ENCODE data around the gene PHF24.
A peak's percentile ranks its signal among the peaks of the same experiment; 100 is the strongest.
"Not testable (repeated sequence)": the region's sequence is repeated elsewhere in the genome, so short reads cannot be mapped to it uniquely, and the experiment has no call there.

The PHF24 gene

DNA sequence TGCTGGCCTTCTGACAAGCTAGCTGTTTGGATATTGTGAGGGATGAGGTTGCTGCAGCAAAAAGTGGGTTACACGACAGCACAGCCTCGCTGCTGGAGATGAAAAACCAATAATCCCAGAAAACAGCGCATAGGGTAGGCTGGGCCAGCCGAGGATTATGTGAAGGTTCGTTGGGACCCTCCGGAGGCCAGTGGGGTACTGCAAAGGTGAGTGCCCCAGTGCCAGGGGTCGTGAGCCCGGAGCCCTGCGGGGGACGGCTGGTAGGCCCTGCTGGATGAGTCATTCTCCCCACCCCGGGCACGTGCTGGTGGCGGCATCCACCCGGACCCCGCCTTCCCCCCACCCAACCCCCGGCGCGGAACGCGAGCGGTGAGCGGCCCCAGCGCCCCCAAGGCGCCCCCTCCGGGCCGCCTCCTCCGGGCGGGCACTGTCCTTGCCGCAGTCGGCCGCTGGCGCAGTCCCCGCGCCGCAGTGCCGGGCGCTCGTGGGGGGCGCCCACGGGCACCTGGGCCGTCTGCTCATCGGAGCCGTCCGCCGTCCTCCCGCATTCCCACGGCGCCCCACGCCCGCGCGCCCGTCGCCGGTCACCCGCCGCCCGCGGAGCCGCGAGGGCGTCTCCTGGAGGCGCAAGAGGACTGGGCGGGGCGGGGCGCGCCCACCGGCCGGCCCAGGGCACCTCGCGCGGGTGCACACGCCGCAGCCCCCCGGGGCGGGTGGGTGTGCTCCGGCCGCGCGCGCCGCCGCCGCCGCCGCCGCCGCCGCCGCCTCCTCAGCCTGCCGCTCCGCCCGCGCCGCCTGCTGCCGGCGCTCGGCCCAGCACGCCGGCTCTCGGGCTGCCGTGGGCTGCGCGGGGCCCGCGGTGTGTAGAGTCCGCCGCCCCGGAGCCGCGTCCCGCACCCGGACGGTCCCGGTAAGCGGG is at the start of gene PHF24:
Gene PHF24, plus strand, starts transcription at position 794 of the 919 bp plus-strand sequence. CDS start 13,014 bp downstream, outside the sequence.
- peak; percentile 39 for DNase-seq

DNA sequence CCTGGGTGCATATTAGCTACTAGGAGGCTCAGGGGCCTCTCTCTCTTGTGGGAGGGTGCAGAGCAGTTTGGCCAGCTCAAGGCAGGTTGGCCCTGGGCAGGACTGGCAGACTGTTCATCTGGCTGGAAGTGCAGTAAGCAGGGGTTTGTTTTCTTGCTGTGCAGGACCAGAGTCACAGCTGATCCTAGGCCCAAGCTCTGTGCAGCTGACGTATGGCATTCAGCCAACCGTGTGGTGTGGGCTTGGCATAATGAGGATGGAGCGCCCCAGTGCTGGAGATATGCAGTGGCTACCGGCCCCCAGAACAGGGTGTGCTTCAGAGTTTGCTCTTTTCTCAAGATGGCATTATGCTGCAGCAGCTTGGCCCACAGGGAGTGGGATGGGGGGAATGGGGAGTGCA is 31.0 kb upstream of the PHF24 start:
- no peak for DNase-seq

DNA sequence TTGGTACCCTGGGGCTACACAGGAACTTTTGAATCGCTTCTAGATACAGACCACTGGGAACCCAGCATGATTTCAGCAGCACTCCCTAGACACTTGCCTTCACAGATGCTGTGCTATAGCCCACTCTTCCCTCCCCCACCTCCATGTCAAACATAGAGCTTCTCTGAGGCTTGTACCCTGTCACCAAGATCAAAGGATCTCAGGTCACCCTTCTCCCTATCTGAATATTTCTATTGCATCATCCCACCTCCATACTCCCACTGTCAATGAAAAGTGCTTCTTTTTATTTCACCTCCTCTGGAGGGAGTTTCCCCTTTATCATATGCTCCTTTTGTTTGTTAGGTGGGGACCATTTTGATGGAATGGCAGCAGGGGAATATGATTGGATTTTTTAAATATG is 29.2 kb upstream of the PHF24 start:
- DNase-seq: no peak

DNA sequence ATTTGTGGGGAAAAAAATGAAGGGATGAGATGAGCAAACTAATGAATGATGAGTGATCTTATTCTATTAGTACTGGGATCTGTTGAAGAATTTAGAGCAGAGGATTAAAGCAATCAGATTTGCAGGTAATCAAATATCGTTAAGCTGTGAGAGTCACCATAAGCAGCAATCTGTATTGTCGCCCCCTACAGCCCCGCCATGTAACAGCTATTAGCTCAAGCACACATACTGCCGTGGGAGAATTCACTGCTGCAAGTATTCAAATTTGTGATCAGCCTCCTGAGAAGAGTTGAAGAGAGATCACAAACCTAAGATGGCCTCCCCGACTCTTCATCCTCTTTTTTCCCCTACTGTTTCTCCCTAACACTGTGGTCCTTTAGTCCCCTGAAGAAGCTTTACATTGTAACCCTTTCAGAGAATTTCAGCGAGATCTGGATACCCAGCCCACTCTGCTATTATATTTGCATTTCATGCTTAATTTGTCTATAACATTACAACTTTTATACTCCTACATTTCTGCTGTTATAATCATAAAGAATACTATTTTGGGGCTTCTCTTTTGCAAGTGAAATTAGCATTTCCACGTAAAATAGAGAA is 28.5 kb upstream of the PHF24 start:
- DNase-seq: peak; percentile 1

DNA sequence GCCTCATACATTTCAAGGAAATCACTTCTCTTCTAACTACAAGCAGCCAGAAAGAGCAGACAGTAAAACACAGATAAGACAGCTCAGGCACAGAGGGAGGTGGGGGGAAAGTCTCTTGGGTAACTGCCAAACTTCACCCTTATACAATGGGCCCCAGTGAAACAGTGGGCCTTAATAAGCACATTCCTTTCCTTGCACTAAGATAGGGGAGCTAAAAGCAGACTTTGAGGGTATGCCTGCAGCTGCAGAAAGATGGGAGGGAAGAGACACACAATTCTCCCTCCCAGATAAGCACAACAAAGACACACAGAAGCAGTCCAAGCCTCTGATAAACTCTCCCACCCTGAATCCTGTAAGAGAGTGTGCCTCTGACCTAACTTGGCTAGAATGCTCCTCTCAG is 18.1 kb upstream of the PHF24 start:
- not testable (repeated sequence) for DNase-seq

DNA sequence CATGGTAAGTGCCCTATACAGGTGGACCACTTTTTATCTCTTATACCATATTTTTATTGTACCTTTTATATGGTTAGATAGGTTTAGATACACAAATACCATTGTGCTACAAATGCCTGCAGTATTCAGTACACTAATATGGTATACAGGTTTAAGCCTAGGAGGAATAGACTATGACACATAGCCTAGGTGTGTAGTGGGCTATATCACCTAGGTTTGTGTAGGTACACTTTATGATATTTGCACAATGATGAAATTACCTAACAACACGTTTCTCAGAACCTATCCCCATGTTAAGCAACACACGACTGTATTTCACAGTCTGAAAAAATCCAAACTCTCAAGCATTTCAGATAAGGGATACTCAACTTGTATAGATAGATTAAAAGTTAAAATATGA is 9.6 kb upstream of the PHF24 start:
- DNase-seq: no peak

DNA sequence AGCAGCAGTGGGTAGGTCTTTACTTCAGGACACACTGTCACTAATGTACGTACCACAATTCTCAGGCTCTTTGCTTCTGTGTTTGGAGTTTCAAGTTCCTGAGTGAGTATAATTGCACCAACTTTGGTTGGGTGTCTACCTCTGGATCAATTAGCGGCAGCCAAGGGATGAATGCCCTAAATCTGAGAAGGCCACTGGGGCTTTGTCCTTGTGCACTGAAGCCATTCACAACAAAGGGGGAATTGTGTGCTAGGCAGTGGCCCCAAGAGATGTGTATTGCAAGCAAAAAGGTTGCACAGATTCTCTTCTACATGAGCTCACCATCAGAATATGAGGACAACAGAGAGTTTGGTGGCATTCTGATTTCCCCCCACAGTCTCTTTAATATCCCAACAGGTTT is 3.9 kb upstream of the PHF24 start:
- DNase-seq: no peak

DNA sequence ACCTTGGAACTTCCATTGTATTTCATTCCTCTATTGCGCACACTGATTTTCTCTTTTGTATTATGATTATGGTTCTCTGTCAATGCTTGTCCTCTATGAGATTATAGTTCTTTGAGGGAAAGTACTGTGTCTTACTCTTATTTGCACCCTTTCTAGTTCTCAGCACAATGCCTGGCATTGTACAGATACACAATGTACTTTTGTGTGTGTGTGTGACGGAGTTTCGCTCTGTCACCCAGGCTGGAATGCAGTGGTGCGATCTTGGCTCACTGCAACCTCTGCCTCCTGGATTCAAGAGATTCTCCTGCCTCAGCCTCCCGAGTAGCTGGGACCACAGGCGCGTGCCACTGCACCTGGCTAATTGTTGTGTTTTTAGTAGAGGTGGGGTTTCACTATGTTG is 2.0 kb upstream of the PHF24 start:
- not testable (repeated sequence) for DNase-seq

DNA sequence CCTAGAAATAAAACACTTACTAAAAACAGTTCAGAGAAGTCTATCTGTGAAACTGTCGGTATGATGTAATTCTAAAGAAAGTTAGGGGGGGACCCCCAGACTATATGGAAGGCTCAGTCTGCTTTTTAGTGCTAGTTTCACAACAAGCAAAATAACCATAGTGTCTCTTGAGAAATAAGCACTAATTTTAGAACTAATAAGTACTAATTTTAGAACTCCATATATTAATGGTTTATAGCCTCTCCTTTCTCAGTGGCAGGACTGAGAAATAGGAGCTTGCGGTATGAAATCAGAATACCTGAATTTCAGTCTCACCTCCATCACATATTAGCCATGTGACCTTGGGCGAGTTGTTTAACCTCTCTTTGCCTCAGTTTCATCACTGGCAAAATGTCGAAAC is 1.4 kb upstream of the PHF24 start:
- DNase-seq: no peak

DNA sequence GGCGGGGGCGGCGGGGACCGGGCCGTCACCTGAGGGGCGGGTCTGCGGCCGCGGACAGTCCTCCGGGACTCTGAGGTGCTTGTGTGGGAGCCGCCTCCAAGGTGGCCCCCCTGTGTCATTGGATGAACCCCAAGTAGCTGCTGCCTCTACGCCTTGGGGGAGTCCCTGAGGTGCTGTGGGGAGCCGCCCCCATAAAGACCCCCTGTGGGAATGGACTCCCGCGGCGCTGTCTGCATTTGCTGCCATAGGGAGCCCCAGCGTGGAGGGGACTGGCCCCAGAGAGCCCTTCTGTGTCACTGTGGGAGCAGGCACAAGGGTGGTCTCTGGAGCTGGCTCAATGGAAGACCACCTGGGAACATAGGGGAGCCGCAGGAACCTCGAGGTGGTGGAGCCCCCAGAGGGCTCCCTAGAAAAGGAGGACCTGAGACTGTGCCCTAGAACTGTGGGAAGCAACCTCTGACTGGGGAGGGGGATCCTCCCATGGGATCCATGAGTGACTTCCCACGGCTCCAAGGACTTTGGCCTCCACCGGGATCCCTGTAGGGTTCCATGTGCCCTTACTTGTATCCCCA is 412 bp downstream of the PHF24 start:
- DNase-seq: no peak

DNA sequence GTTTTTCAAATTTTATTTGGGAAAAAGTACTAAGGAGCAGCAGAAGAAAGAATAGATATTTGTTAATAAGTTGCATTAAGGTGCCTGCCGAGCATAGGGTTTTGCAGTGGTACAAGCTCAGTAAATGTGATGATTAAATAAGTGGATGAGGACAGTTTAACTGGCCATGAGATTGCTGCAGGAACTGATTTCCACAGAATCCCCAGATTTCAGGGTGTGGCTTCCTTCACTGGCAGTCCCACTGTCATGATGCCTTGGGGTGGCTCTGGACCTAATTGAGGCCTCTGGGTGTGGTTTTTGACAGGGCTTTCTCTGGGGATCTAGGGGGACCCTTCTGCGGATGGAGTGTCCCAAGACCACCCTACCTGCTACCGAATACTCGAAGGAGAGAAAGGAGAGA is 1.4 kb downstream of the PHF24 start:
- DNase-seq: no peak

DNA sequence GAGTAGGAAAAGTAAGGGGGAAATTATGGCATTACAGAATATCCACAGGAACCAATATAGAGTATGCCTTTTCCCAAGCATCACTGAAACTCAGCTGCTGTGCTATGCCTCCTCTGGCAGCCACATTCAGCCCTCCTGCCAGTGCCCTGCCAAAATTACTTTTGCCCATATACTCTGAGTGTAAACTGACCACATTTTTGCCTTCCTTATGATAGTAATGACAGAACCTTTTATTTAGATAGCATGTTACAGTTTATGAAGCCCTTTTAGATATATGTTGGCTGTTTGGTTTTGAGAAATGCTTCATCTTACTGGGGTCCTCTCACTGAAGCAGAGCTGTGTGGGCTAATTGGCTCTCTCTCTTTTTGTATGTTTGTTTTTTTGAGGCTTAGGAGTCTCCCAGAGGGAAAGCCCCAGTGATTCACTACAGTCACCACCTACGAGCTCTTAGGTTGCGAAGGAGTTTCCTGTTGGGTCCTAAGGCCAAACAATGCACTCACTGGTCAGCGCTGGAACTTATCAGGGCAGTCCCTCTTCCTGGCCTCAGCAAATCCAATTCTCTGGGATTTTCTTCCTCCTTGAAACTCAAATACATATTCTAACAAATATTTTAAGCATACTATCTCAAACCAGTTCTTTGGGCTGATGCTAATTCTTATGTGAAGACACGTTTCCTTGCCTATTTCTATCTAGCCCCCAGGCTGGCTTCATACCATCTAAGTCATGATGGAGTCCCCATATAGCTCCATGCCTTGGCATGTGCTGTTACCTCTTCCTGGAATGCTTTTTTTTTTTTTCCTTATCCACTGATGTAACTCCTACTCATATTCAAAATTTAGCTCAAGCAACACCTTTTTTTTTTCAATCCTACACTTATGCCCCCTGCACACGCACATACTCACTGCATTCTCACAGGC is 3.7 kb downstream of the PHF24 start:
- DNase-seq: no peak

DNA sequence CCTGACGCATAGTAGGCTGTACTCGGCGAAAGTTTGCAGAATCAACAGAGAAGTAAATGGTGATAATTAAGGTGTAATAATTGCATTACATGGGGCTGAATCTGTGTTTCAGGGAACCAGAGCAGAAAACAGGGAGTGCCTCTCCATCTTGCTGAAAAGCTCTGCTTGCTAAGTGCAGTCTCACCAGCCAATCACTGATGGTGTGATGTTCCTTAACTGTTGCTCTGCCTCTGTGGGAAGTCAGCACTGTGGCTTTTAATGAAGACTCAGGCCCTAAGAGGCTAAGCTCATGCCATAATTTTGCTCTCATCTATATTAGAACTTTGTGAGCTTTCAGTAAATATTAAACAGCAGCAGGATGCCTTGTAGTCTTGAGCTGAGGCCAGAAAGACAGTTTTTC is 4.5 kb downstream of the PHF24 start:
- DNase-seq: no peak

DNA sequence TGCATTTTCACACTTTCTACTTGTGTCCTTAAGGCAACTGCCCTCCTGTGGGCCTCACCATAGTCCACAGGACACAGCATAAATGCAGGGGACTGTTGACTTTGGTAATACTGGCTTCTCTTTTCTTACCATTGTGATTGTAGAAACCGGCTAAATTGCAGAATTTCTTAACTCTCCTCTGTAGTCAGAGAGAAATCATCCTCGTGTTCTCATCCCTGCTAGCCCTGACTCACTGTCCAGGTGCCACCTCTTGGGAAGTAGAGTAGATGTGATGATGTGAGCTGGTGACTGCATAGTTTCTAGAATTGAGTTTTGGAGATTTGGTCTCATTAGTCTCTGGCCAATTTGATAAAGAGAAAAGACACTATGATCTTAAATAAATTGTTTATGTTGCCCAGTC is 5.5 kb downstream of the PHF24 start:
- DNase-seq: no peak

DNA sequence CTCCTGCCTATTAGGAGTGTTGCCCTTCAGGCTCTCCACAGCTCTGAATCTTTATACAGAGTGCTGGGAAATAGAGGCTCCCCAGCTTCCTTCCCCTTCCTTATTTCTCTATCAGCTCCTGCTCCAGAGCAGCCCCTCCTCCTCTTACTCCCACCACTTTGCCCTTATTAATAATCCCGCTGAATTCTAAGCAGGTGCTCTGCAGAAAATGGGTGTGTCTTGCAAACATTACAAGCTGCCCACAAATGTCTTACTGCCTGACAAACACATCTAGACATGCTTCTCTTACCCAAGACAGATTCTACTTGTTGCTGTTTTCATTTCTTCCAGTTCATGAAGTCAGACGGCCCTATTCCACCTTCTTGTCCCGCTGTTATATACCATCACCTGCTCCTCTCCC is 6.4 kb downstream of the PHF24 start:
- DNase-seq: no peak

DNA sequence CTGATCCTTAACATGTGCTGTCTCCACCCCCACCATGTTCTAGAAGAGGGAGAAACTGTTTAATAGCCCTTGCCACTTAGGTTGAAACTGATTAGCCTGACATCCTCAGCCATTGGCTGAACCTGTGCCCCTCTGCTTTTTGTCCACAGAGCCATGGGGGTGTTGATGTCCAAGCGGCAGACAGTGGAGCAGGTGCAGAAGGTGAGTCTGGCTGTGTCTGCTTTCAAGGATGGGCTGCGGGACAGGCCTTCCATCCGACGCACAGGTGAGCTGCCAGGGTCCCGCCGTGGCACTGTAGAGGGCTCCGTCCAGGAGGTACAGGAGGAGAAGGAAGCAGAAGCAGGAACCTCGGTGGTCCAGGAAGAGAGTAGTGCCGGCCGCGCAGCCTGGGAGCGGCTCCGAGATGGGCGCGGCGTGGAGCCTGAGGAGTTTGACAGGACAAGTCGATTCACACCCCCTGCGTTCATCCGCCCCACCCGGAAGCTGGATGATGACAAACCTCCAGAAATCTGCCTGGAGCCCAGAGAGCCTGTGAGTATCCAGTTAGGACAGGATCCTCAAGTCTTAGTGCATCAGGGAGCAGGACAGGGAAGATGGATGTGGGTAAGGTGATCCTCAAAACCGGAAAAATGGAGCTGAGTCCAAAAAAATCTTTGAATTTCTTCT is 13.2 kb downstream of the PHF24 start:
- no peak for DNase-seq

DNA sequence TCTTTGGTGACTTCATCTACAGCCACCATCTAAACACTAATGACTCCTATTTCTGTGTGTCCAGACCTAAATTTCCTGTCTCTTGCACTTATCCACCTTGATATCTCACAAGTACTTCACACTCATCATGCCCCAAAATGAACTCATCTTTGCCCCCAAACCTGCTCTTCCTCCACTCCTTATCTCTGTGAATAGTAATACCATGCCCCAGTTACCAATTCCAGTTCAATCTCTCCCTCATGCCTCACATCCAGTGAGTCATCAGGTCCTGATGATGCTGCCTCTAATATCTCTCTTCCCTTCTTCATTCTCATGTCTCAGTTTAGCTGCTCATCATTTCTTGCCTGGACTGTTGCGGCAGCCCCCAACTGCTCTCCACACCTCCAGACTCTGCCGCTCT is 16.6 kb downstream of the PHF24 start:
- no peak for DNase-seq

DNA sequence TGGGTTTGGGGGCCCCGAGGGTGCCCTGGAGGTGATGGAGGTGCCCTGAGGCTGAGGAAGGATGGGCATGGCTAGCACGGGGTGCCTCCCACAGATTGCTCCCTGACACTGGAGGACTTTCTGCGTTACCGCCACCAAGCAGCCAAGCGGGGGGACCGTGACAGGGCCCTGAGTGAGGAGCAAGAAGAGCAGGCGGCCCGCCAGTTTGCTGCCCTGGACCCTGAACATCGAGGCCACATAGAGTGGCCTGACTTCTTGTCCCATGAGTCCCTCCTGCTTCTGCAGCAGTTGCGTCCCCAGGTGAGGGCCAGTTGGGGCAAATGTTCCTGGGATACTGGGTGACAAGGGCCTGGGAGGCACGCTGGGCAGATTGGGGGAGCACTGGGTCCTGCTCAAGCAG is 18.4 kb downstream of the PHF24 start:
- DNase-seq: no peak

DNA sequence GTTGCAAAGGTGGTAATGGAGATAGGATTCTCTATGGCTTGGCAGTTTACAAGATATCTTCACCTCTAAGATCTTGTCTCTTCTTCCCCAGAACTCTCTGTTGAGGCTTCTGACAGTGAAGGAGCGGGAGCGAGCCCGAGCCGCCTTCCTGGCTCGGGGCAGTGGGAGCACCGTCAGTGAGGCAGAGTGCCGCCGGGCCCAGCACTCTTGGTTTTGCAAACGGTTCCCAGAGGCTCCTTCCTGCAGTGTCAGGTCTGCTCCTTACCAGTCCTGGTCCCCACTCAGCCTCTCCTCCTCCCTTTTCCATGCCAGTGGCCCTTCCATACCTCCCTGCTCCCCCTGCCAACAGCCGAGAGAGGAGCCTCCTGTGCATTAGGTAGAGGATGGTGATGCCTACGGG is 18.9 kb downstream of the PHF24 start:
- DNase-seq: no peak

DNA sequence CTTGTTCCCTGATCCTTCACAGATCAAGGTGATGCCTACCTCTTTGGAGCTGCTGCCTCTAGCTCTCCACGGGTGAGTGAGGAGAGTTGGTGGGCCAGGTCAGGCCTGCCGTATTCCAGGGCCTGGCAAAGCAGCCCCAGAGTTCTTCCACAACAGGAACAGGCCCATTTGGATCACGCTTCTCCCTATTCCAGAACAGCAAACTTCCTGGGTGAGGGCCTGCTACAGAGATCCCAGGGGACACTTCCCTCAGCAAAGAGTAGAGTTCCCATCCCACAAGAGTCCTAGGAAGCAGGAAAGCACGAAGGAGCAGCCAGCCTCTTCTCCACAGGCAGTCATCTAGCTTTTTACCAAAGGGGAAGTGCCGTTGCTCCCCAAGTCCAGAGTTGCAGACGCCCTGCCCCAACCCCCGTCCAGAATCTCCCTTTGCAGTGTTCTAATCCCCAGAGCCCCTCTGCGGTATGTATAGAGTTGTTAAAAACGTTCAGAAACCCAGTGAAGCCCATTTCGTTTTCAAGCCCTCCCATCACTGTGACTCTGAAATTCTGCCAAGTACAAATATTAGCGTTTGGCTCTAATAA is 22.2 kb downstream of the PHF24 start:
- DNase-seq: no peak

DNA sequence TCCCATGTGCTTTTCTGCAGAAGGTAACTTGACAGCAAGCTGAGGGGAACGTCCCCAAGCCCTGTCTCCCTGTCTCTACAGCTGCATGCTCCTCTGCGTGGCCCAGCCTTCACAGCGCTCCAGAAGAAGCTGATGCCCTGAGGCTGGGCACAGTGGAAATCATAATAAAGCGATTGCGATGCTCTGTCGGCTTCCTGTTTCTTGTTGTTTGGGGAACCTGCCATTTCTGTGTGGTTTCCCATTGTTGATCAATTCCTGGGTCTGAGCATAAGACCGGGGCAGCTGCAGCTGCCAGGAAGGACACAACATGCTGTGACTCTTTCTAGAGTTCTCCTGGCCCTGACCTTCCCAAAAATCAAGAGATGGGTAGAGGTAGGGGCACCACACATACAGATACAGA is 24.3 kb downstream of the PHF24 start:
- no peak for DNase-seq

DNA sequence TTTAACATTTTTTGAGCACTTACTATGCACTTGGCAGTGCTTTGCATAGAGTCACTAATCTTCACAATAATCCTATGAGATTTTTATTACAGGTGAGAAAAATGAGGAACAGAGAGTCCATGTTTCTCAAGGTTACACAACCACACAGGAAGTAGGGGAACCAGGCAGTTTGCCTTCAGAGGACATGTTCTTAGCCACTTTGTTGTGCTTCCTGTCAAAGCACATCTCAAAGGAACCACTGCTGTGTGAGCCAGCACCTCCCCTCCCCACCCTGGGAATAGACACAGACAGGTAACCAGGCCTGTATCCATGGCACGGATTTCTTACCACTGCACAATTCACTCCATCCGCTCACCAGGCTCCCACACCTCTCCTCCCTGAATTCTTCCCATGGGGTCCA is 25.1 kb downstream of the PHF24 start:
- DNase-seq: no peak

All from NCI-H345 (cell line).